HG02970 (cell line): ENCODE data around the gene PERM1.
"Not testable (repeated sequence)": the region's sequence is repeated elsewhere in the genome, so short reads cannot be mapped to it uniquely, and the experiment has no call there.

ENCODE experiments used
- ATAC-seq: cut with Tn5 transposase; IDR thresholded peaks from one replicate; pipeline ENCODE4 v1.9.1; 2021; ENCODE audit warnings: mild to moderate bottlenecking, moderate library complexity, moderate number of reproducible peaks; ENCODE audit not compliant: unreplicated experiment, low FRiP score

Gene PERM1

DNA sequence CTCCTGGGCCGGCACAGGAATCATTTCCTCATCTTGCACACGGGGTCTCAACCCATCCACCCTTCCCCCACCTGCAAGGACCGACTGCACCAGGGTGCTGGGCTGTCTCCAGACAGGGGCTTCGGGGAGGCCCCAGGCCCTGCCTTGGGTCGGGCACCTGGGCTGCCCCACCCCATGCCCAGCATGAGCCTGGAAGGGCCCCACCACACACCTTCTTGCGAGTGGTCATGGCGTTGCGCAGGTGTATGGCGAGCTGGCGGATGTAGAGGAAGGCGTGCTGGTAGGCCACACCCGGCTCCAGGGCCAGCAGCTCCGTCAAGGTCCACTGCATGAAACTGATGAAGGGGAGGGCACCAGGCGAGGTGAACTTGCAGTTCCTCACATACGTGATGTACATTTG, 29.7 kb downstream of the PERM1 start:
- ATAC-seq: no peak

DNA sequence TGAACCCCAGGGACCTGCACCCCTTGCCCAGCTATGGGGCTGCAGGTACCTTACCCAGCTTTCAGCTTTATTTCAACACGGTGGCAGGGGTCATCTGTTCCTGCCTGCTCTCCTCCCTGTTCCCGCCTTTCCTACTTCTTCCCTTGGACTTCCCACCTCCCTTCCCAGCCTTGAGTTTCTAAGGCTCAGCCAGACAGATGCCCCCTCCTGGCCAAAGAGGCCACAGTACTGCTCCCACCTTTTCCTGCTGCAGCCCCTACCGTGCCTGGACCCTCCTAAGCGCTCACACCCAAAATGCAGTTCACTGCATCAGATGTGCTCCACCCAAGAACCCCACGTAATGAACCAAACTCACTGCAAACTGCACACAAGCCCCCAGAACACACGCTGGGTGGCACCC, 30.5 kb downstream of the PERM1 start:
- ATAC-seq: no peak

GRCh38 chr1:950881-951280, 31.0 kb downstream of the PERM1 start:
- no peak for ATAC-seq

DNA sequence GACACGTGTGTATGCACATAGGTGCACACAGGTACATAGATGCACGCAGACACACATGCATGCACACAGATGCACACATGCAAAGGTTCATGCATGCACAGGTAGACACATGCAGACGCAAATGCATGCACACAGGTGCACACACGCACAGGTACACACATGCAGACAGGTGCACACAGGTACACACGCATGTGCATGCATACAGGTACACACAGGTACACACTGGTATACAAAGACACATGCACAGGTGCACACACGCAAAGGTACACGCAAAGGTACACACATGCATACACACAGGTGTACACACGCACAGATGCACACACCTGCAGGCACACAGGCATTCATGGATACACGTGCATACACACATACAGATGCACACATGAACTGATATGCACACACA, 31.6 kb downstream of the PERM1 start:
- no peak for ATAC-seq

- ATAC-seq: no peak
Measured at GRCh38 chr1:947958-948357, 33.9 kb downstream of the PERM1 start.

DNA sequence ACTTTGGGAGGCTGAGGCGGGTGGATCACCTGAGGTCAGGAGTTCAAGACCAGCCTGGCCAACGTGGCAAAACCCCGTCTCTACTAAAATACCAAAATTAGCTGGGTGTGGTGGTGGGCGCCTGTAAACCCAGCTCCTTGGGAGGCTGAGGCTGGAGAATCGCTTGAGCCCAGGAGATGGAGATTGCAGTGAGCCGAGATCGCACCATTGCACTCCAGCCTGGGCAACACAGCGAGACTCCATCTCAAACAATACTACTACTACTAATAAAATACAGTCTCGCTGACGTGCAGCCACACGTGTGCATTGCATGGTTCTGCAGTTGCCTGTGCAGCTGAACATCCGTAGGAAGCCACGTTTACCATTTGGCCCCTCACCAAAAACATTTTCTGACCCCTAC, 35.1 kb downstream of the PERM1 start:
- not testable (repeated sequence) for ATAC-seq

DNA sequence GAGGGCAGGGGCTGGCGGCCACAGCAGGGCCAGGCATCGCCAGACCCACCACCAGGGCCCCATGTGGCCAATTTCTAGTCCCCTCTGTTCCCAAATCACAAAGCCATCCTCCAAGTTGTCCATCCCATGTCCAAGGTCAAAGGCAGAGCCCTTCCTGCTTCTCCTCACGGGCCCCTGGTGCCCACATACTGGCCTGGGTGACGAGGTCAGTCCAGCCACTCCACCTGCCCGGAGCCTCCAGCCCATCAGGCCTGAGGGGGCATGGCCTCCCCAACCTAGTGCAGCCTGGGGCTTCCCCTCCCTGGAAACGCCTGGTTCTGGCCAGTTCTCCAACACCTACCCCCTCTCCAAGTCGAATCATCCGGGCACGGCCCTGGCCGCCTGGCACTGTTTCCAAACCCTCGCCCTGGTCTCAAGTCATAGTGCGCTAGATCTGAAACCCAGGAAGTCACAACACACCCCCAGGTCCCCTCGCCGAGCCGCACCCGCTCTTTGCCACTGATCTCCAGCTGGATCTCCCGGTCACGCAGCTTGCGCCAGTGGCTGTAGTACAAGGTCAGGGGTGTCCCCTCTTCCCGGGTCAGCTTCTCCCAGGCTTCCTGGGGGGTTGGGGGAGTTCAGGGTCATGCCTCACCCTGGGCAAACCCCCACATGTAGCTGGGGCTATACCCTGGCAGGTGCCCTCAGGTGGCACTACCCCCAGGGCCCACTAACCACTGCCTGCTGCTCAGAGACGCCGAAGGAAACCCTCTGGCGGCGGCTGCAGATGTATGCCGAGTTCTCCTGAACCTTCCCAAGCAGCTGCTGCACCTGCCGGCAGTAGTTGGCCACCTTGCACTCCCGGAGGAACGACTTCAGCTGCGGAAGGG, 36.0 kb downstream of the PERM1 start:
- ATAC-seq: no peak

DNA sequence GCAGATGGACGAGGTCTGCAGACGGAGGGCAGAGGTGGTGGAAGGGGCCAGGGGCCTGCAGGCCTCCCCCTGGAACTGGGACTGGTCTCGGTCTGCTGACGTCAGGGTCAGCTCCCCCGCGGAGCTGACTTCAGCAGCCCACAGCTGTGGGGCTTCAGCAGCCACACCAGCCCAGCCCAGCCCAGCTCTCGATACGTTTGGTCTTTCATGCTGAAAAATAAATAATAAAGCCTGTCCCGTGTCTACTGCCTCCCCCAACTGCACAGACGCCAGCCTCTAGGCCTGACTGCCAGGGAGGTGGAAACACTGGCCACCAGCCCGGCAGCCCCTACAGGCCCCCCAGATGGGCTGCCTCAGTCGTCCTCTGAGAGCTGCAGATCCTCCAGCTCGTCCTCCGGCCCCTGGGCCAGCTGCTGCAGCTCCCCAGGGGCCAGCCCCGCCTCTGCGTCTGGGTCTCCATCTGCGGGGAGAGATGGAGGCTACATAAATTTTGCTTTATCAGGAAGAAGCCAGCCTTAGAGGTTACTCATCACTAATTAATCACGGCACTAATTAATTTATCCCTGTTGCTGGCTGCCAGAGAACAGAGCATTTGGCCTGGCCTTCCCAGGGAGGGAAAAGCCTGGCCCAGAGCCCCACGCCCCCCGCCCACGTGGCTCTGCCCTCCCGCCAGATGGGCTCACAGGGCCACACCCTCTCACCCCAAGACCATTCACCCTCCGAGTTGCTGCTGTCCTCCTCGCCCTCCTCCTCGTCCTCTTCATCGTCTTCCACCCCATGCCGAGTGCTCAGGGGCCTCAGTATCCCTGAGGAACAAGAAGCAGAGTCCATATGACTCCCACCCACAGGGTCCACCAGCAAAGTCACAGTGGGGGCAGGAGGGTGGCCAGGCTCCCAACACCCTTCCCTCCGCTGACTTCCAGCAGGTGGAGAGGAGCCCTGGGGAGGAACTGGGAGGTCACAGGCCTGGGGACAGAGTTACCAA, 37.3 kb downstream of the PERM1 start:
- no peak for ATAC-seq

- no peak for ATAC-seq
Measured at GRCh38 chr1:943545-944340, 38.1 kb downstream of the PERM1 start.

DNA sequence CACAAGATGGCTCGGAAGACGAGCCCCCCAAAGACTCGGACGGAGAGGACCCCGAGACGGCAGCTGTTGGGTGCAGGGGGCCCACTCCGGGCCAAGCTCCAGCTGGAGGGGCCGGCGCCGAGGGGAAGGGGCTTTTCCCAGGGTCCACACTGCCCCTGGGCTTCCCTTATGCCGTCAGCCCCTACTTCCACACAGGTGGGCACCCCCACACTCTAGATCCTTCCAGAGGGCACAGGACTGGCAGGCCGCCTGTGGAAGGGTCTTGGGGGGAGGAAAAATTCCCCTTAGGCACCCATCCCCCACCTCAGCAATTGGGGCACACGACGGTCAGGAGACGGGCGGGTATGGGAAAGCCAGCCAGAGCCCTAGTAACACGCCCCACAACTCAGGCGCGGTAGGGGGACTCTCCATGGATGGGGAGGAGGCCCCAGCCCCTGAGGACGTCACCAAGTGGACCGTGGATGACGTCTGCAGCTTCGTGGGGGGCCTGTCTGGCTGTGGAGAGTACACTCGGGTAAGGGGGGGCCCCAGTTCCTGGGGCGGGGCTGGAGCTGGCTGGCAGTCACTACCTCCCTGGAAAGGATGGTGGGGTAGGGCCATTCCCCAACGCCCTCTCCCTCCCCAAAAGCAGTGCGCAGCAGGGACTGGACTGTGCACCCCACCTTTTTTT, 38.9 kb downstream of the PERM1 start:
- ATAC-seq: no peak

DNA sequence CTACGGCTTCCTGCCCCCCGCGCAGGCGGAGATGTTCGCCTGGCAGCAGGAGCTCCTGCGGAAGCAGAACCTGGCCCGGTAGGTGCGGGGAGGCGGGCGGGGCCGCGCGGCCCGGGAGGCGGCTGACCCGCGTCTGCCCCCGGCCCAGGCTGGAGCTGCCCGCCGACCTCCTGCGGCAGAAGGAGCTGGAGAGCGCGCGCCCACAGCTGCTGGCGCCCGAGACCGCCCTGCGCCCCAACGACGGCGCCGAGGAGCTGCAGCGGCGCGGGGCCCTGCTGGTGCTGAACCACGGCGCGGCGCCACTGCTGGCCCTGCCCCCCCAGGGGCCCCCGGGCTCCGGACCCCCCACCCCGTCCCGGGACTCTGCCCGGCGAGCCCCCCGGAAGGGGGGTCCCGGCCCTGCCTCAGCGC, 39.5 kb downstream of the PERM1 start:
- no peak for ATAC-seq

- ATAC-seq: no peak
Measured at GRCh38 chr1:941588-942383, 40.1 kb downstream of the PERM1 start.

DNA sequence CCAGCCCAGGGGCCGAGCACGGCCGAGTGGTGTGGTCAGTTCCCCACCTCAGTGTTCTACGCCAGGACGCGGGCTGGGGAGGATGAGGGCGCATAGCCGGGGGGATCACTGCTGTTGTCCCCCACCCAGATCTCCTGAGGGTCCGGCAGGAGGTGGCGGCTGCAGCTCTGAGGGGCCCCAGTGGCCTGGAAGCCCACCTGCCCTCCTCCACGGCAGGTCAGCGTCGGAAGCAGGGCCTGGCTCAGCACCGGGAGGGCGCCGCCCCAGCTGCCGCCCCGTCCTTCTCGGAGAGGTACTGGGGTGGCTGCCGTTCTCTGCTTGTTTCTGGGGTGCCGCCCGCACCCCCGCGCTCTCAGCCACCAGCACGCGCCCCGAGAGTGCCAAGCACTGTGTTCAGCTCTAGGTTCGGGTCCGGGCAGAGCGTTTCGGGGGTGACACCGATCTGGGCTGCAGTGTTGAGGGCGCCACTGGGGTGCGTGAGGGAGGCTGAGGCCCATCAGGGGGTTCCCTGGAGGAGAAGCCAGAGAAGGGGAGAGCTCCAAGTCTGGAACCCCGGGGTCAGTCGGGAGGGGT, 40.8 kb downstream of the PERM1 start:
- ATAC-seq: no peak

DNA sequence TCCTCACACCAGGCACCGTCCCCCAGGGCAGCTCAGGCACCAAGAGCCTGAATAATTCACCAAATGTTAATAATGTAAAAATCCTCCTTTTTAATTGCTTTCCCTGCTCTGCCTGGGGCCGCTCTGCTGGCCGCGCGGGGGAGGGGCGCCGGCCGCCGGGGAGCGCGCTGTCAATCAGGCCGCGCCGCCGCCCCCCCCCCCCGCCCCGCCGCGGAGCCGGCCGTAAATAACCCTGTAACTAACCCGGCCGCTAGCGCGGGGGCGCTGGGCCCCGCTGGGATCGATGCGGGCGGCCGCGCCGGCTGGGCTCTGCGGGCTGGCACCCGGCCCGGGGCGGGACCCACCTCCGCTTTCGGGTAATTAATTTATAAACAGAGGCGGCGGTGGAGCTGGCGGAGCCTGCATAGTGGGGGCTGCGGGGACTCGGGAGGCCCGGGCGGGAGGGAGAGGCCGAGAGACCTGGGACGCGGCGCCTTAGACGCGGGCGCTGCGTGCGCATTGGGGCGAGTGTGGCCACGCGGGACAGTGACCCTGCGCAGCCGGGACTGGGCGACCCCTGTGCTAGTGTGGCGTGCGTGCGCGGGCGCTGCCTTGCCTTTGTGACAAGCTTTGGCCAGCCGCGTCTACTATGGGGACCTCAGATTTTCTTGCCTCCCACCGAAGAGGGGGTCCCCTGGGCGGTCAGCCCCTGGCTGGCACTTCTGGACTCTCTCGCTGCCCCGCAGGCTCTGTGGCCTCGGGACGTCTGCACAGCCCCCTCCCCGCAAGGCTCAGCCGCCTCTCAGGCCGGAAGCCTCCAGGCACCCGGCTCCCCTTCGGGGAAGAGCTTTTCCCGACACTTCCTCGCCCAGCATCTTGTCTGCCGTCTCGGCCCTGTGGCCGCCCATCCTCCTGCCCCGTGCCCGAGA, 41.5 kb downstream of the PERM1 start:
- ATAC-seq: no peak

GRCh38 chr1:939511-940106, 42.3 kb downstream of the PERM1 start:
- ATAC-seq: no peak

DNA sequence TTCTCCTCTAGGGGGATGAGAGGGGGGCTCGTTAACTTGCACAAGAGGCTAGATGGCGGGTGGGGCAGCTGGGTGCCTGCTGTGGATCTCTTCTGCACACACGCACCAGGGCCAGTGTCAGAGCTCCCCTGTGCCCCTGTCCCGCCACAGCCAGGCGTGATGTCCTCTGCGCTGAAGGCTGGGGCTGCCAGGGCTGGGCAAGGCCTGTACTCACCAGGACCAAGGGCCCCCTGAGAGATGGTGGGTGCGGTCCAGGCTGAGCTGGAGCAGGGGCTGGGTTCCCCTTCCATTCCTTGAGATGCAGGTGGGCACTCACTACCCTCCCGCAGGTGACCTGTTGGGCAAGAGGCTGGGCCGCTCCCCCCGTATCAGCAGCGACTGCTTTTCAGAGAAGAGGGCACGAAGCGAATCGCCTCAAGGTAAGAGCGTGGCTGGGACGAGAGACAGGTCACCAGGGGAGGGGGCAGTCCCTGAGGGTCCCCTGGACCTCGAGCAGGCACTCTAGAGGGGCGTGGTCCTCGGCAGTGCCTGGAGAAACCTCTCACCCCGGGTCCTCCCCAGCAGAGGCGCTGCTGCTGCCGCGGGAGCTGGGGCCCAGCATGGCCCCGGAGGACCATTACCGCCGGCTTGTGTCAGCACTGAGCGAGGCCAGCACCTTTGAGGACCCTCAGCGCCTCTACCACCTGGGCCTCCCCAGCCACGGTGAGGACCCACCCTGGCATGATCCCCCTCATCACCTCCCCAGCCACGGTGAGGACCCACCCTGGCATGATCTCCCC, 43.0 kb downstream of the PERM1 start:
- ATAC-seq: no peak
